GM12891 (cell line): ENCODE data around the gene GABARAPL2.

Experiments
- POLR2A ChIP-seq: IDR thresholded peaks from 2 replicates; pipeline ENCODE4 v1.6.1; 2011; ENCODE audit warnings: low read depth, low read length, control low read depth
- POLR2AphosphoS5 ChIP-seq: IDR thresholded peaks from 2 replicates; pipeline ENCODE4 v1.6.1; 2011; ENCODE audit warnings: low read depth, low read length, control low read depth
- POU2F2 ChIP-seq: IDR thresholded peaks from 2 replicates; pipeline ENCODE4 v1.6.1; 2011; ENCODE audit warnings: low read depth, mild to moderate bottlenecking, control low read depth, low read length, moderate library complexity
- SPI1 ChIP-seq: IDR thresholded peaks from 2 replicates; pipeline ENCODE4 v1.6.1; 2011; ENCODE audit warnings: low read depth, low read length, control low read depth

DNA sequence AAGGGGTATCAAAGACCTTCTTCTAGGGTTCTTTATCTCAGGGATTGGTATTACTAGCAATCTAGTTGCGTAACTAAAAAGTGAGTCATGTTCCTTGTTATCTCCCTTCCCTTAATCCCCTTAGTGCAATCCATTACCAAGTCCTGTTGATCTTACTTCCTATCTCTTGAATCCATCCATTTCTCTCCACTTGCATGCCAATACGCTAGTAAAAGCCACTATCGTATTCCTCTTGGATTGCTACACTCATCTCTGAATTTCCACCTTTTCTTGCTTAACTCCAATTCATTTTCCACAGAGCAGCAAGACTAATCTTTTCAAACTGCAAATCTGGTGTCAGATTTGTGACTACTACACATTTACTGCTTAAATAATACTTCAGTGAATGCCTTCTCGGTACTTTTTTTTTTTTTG lies 58.7 kb downstream of the GABARAPL2 start:
- TF ChIP-seq POLR2AphosphoS5, result no peak
- TF ChIP-seq POU2F2, result no peak
- TF ChIP-seq SPI1, result no peak
- no peak for TF ChIP-seq POLR2A
